ENCODE measurements around the gene DAAM2.

GRCh38 chr6:39855356-39855995, 63.3 kb downstream of the DAAM2 start:
- TF ChIP-seq CTCF (conservative IDR thresholded peaks at IDR 0.05): no peak
- no peak for TF ChIP-seq ZFX (IDR thresholded peaks at IDR 0.05)

Measured in C4-2B (cell line).